IMR-90 (cell line): Measurements from ENCODE around the gene FBXW7. TPM values are rescaled to one million over a fixed set of nuclear protein-coding genes. Genes with fewer than 3 reads are reported as not detected.
A peak's percentile ranks its signal among the peaks of the same experiment; 100 is the strongest.

Experiments
- ATAC-seq: fragments of 200-7000 bp; cut with Tn5 transposase; 2 replicates; pipeline ENCODE4 v1.9.1; 2020; ENCODE audit warnings: low read depth, mild to moderate bottlenecking, moderate library complexity
- BruUV-seq: library from RNA; stranded (reverse); fragments of 400-500 nt; replicated peaks from 2 replicates; lab custom pipeline; 2021; lab: Mats Ljungman, UMichigan
- CTCF ChIA-PET: fragments of 300-600 bp; formaldehyde crosslinking; extraction: SDS; loops from one replicate; lab custom pipeline; 2021; ENCODE audit warnings: antibody characterized with exemption; lab: Yijun Ruan, JAX
- POLR2A ChIA-PET: fragments of 300-600 bp; sonication (Branson Sonifier 250); formaldehyde crosslinking; loops from one replicate; lab custom pipeline; 2022; ENCODE audit warnings: antibody characterized with exemption; ENCODE audit not compliant: unreplicated experiment; lab: Charles Lee
- DNase-seq: peaks from one replicate; pipeline ENCODE4 v3.0.0; 2013
- H2AFZ ChIP-seq: replicated peaks from 2 replicates; pipeline ENCODE3; 2013; ENCODE audit warnings: low read length, mild to moderate bottlenecking; ENCODE audit not compliant: poor library complexity
- H2AK5ac ChIP-seq: 2 replicates; pipeline ENCODE4 v1.6.1; 2013; ENCODE audit warnings: low read depth, low read length, inconsistent platforms
- H2AK9ac ChIP-seq: replicated peaks from 2 replicates; pipeline ENCODE3; 2013; ENCODE audit warnings: mild to moderate bottlenecking, low read depth, low read length, moderate library complexity; ENCODE audit not compliant: poor library complexity
- H2BK120ac ChIP-seq: 2 replicates; pipeline ENCODE4 v1.6.1; 2013; ENCODE audit warnings: low read depth, low read length, inconsistent platforms
- H2BK15ac ChIP-seq: 3 replicates; pipeline ENCODE4 v1.6.1; 2013; ENCODE audit warnings: low read depth, low read length, inconsistent platforms
- H2BK20ac ChIP-seq: 2 replicates; pipeline ENCODE4 v1.6.1; 2013; ENCODE audit warnings: low read depth, mild to moderate bottlenecking, inconsistent platforms, low read length, moderate library complexity
- H2BK5ac ChIP-seq: 2 replicates; pipeline ENCODE4 v1.6.1; 2013; ENCODE audit warnings: mild to moderate bottlenecking, low read depth, low read length, inconsistent platforms; ENCODE audit not compliant: poor library complexity, severe bottlenecking
- H3K14ac ChIP-seq: replicated peaks from 2 replicates; pipeline ENCODE4 v1.6.1; 2013; ENCODE audit warnings: low read depth, low read length, inconsistent platforms
- H3K18ac ChIP-seq: 2 replicates; pipeline ENCODE4 v1.6.1; 2013; ENCODE audit warnings: low read depth, low read length, control low read depth
- H3K23ac ChIP-seq: 2 replicates; pipeline ENCODE4 v1.6.1; 2013; ENCODE audit warnings: low read depth, low read length, inconsistent platforms
- H3K27ac ChIP-seq: 2 replicates; pipeline ENCODE4 v1.5.1; 2013; ENCODE audit warnings: mild to moderate bottlenecking, control low read depth, low read length; ENCODE audit not compliant: insufficient read depth
- H3K27me3 ChIP-seq: 2 replicates; pipeline ENCODE4 v1.6.1; 2013; ENCODE audit warnings: low read length; ENCODE audit not compliant: control insufficient read depth, insufficient read depth
- H3K36me3 ChIP-seq: 2 replicates; pipeline ENCODE4 v1.6.1; 2013; ENCODE audit warnings: low read length, mixed read lengths; ENCODE audit not compliant: control insufficient read depth, insufficient read depth
- H3K4ac ChIP-seq: 2 replicates; pipeline ENCODE4 v1.6.1; 2013; ENCODE audit warnings: low read depth, low read length, inconsistent platforms
- H3K4me1 ChIP-seq: 2 replicates; pipeline ENCODE4 v1.6.1; 2013; ENCODE audit warnings: low read length, mixed read lengths; ENCODE audit not compliant: control insufficient read depth, insufficient read depth
- H3K4me2 ChIP-seq: 2 replicates; pipeline ENCODE4 v1.6.1; 2013; ENCODE audit warnings: low read depth, mild to moderate bottlenecking, control low read depth, low read length, moderate library complexity
- H3K4me3 ChIP-seq: 2 replicates; pipeline ENCODE4 v1.5.1; 2013; ENCODE audit warnings: low read depth, mild to moderate bottlenecking, control low read depth, low read length, moderate library complexity; ENCODE audit not compliant: insufficient read depth
- H3K56ac ChIP-seq: 2 replicates; pipeline ENCODE4 v1.6.1; 2013; ENCODE audit warnings: low read length, inconsistent platforms; ENCODE audit not compliant: insufficient read depth; ENCODE audit errors: extremely low read depth
- H3K79me1 ChIP-seq, 2 experiments: 2 replicates each; pipeline ENCODE4 v1.6.1; 2013; ENCODE audit warnings: low read length in 2 of 2, inconsistent platforms in 1 of 2, low read depth in 1 of 2
- H3K9ac ChIP-seq: 2 replicates; pipeline ENCODE4 v1.6.1; 2013; ENCODE audit warnings: low read depth, low read length, control low read depth
- H3K9me1 ChIP-seq: 2 replicates; pipeline ENCODE4 v1.6.1; 2013; ENCODE audit warnings: low read length, inconsistent platforms; ENCODE audit not compliant: insufficient read depth
- H3K9me3 ChIP-seq: 2 replicates; pipeline ENCODE4 v1.6.1; 2013; ENCODE audit warnings: low read length; ENCODE audit not compliant: control insufficient read depth, insufficient read depth
- H4K20me1 ChIP-seq: 2 replicates; pipeline ENCODE4 v1.6.1; 2013; ENCODE audit warnings: low read length, inconsistent platforms; ENCODE audit not compliant: insufficient read depth
- H4K5ac ChIP-seq: 2 replicates; pipeline ENCODE4 v1.6.1; 2013; ENCODE audit warnings: mild to moderate bottlenecking, low read depth, low read length, control low read depth
- H4K8ac ChIP-seq, 2 experiments: 2 replicates each; pipeline ENCODE4 v1.6.1; 2013; ENCODE audit warnings: low read depth in 2 of 2, low read length in 2 of 2, control low read depth in 1 of 2, inconsistent platforms in 1 of 2
- H4K91ac ChIP-seq: 2 replicates; pipeline ENCODE4 v1.6.1; 2013; ENCODE audit warnings: low read depth, low read length, inconsistent platforms; ENCODE audit not compliant: insufficient read depth
- BHLHE40 ChIP-seq: fragments of 150-350 bp; IDR thresholded peaks from 2 replicates; pipeline ENCODE4 v1.6.1; 2016; ENCODE audit warnings: mild to moderate bottlenecking, low read depth, low read length
- CEBPB ChIP-seq: IDR thresholded peaks from 2 replicates; pipeline ENCODE4 v1.6.1; 2012; ENCODE audit warnings: low read depth, low read length, improper control_type of control experiment
- CHD1 ChIP-seq: IDR thresholded peaks from 2 replicates; pipeline ENCODE4 v1.6.1; 2012; ENCODE audit warnings: low read depth, low read length, improper control_type of control experiment
- CTCF ChIP-seq: conservative IDR thresholded peaks from 2 replicates; pipeline ENCODE4 v1.5.1; 2012; ENCODE audit warnings: mild to moderate bottlenecking, low read depth, low read length, improper control_type of control experiment
- ELK1 ChIP-seq: fragments of 150-350 bp; IDR thresholded peaks from 2 replicates; pipeline ENCODE4 v1.6.1; 2016; ENCODE audit warnings: low read depth, mild to moderate bottlenecking, low read length, moderate library complexity, borderline replicate concordance
- FOS ChIP-seq: fragments of 150-350 bp; IDR thresholded peaks from 2 replicates; pipeline ENCODE4 v1.6.1; 2016; ENCODE audit warnings: low read depth, low read length
- MAFK ChIP-seq: IDR thresholded peaks from 2 replicates; pipeline ENCODE4 v1.6.1; 2012; ENCODE audit warnings: low read depth, low read length, improper control_type of control experiment
- MAZ ChIP-seq: IDR thresholded peaks from 2 replicates; pipeline ENCODE4 v1.6.1; 2012; ENCODE audit warnings: low read depth, mild to moderate bottlenecking, low read length, improper control_type of control experiment, moderate library complexity, borderline replicate concordance
- MXI1 ChIP-seq: IDR thresholded peaks from 2 replicates; pipeline ENCODE4 v1.6.1; 2012; ENCODE audit warnings: low read depth, mild to moderate bottlenecking, low read length, moderate library complexity, borderline replicate concordance
- NFE2L2 ChIP-seq: fragments of 150-350 bp; IDR thresholded peaks from 2 replicates; pipeline ENCODE4 v1.6.1; 2016; ENCODE audit warnings: low read depth, mild to moderate bottlenecking, low read length
- POLR2A ChIP-seq: IDR thresholded peaks from 2 replicates; pipeline ENCODE4 v1.6.1; 2012; ENCODE audit warnings: mild to moderate bottlenecking, low read depth, low read length
- RAD21 ChIP-seq: IDR thresholded peaks from 2 replicates; pipeline ENCODE4 v1.6.1; 2012; ENCODE audit warnings: low read length, improper control_type of control experiment
- RCOR1 ChIP-seq: IDR thresholded peaks from 2 replicates; pipeline ENCODE4 v1.6.1; 2012; ENCODE audit warnings: mild to moderate bottlenecking, low read length, improper control_type of control experiment; ENCODE audit not compliant: insufficient replicate concordance
- RFX5 ChIP-seq: IDR thresholded peaks from 2 replicates; pipeline ENCODE4 v1.8.0; 2012; ENCODE audit warnings: low read depth, mild to moderate bottlenecking, low read length, moderate library complexity
- SMC3 ChIP-seq: fragments of 150-350 bp; IDR thresholded peaks from 2 replicates; pipeline ENCODE4 v1.6.1; 2016; ENCODE audit warnings: low read depth, mild to moderate bottlenecking, antibody characterized with exemption, low read length, moderate library complexity
- WGBS, 2 experiments: methylation state at CpG; one replicate each; pipeline versions ENCODE4 v1.1.5 to v1.1.7; 2013; ENCODE audit warnings: missing lambda C conversion rate in 2 of 2; ENCODE audit not compliant: insufficient read length in 1 of 2; ENCODE audit errors: extremely low coverage in 2 of 2; 5-methylcytosine and 5-hydroxymethylcytosine counted together
- dilution Hi-C: fragments of 300-500 bp; cut with HindIII; formaldehyde crosslinking; loops from one replicate; pipeline ENCODE4 v1.14.3; 2018; ENCODE audit warnings: low sequenced_read_pairs; ENCODE audit not compliant: unreplicated experiment
- in situ Hi-C: fragments of 300-500 bp; cut with MboI; formaldehyde crosslinking; loops from 3 replicates; pipeline ENCODE4 v1.14.3; 2019; ENCODE audit warnings: low sequenced_read_pairs, inconsistent platforms, mixed read lengths
- intact Hi-C: fragments of 100-400 bp; cut with micrococcal nuclease; formaldehyde crosslinking; loops from 2 replicates; pipeline ENCODE4 v1.10.0; 2022
- polyA plus RNA-seq, 3 experiments: library from polyadenylated mRNA; depleted of rRNA; stranded (reverse); fragments of >200 nt; gene quantifications; 2 replicates each; pipeline ENCODE4 v1.2.3, GENCODE V29; 2012; ENCODE audit warnings: low replicate concordance in 1 of 3
- total RNA-seq: library from RNA; depleted of rRNA; stranded (reverse); fragments of >200 nt; gene quantifications from 2 replicates; pipeline ENCODE4 v1.2.3, GENCODE V29; 2012
- TF ChIP-seq, protein P1 (sequence below): fragments of 150-350 bp; IDR thresholded peaks from 2 replicates; pipeline ENCODE4 v1.6.1; 2017; ENCODE audit warnings: mild to moderate bottlenecking, antibody characterized with exemption, low read length, low read depth

The FBXW7 gene
- total and polyA plus RNA-seq, 2 of the 4 experiments (the other 2 are of a cell fraction), result 7.2 to 27.4 TPM

GRCh38 chr4:152322656-152323055 lies 213.2 kb downstream of the FBXW7 start:
- in situ Hi-C loops, result no loop called here
- H4K20me1 ChIP-seq, result no peaks in the 10 kb centered on the region

More at GRCh38 chr4:152322656-152323055, 213.2 kb downstream of the FBXW7 start:
- Histone ChIP-seq H3K9ac (no peak overlapping the region), H2BK120ac (no peak overlapping the region), H3K4me3 (no peak overlapping the region), H2AK9ac (no peak overlapping the region), H3K4me1 (no peaks in the 10 kb centered on the region), H4K5ac (no peak overlapping the region), H3K23ac (no peak overlapping the region), H4K8ac (no peak overlapping the region), H3K56ac (no peak overlapping the region), H2BK20ac (no peak overlapping the region), H3K27ac (no peak overlapping the region), H2AFZ (no peak overlapping the region), H2BK15ac (no peak overlapping the region), H3K27me3 (no peaks in the 10 kb centered on the region), H2AK5ac (no peak overlapping the region), H3K79me1 (peaks cover 0 to 2% of the 10 kb centered on the region in 2 experiments; a peak in 2 of 4 replicates), H4K91ac (no peak overlapping the region), H3K4ac (no peak overlapping the region), H3K18ac (no peak overlapping the region), H3K4me2 (no peak overlapping the region), H3K9me3 (no peaks in the 10 kb centered on the region), H3K9me1 (no peaks in the 10 kb centered on the region), H3K36me3 (peaks cover 7% of the 10 kb centered on the region), H3K14ac (no peak overlapping the region), H2BK5ac (no peak overlapping the region)
- ChIA-PET POLR2A (no interaction called here), CTCF (interaction anchor here (0.6 to 1.3 kb wide), 5 partner anchors 11 to 519 kb away, joined by 3 to 7 read pairs (median 6); no protein-coding TSS in a partner anchor)
- ATAC-seq (no peak), DNase-seq (no peak)
- dilution Hi-C loops (no loop called here), intact Hi-C loops (no loop called here)
- no CpG with 5 or more reads among the region's 6 CpGs for WGBS, 2 experiments
- TF ChIP-seq POLR2A (no peak), MXI1 (no peak), CEBPB (no peak), FOS (no peak), CTCF (no peak), CHD1 (no peak), MAZ (no peak), RCOR1 (no peak), MAFK (no peak), RFX5 (no peak), NFE2L2 (no peak), ELK1 (no peak), BHLHE40 (no peak), SMC3 (no peak), RAD21 (no peak)
- TF ChIP-seq, protein P1, sequence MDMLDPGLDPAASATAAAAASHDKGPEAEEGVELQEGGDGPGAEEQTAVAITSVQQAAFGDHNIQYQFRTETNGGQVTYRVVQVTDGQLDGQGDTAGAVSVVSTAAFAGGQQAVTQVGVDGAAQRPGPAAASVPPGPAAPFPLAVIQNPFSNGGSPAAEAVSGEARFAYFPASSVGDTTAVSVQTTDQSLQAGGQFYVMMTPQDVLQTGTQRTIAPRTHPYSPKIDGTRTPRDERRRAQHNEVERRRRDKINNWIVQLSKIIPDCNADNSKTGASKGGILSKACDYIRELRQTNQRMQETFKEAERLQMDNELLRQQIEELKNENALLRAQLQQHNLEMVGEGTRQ, result no peak
- BruUV-seq, result TSS peak; percentile 77
